ENCODE data around the gene IL1RAPL1.

The IL1RAPL1 gene

DNA sequence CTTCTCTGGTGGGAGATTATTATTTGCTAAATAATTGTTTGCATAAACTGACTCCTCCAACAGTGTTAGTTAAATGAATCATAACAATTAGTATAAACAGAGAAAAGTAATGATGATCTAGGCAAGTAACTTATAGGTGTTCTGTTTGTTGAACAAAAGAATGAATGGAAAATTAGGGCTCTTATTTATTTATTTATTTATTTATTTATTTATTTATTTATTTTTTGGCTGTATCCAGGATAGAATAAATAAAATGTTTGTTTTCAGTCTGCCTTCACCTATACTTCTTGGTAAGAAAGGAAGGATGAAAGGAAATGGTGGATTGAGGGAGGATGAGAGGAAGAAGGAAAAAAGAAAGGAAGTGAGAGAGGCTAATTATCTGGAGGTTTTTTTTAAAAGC lies 1066.5 kb downstream of the IL1RAPL1 start:
- DNase-seq (ENCODE audit: low spot score), result no peak

DNA sequence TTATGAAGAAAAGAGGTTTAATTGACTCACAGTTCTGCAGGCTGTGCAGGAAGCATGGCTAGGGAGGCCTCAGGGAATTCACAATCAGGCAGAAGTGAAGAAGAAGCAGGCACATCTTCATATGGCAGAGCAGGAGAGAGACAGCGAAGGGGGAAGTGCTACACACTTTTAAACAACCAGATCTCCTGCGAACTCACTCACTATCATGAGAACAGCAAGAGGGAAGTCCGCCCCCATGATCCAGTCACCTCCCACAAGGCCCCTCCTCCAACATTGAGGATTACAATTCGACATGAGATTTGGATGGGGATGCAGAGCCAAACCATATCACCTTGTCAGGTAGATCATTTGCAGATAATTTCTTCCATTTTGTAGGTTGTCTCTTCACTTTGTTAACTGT lies 1072.7 kb downstream of the IL1RAPL1 start:
- DNase-seq (ENCODE audit: low spot score), result no peak

DNA sequence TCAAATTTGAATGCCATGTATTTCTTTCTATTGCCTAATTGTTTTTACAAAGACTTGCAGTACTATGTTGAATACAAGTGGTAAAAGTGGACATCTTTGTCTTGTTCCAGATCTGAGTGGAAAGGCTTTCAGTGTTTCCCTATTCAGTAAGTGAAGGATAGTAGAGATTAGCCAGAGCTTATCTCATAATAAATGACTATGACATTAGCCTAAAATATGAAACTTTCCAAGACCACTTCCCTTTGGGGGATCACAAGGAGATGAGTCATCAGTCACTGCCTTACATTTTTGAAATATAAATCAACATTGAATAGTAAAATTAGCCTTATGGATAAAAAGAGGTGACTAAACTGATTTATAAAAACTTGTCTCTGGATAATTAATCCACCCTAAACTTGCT lies 1074.0 kb downstream of the IL1RAPL1 start:
- DNase-seq (ENCODE audit: low spot score), result no peak

DNA sequence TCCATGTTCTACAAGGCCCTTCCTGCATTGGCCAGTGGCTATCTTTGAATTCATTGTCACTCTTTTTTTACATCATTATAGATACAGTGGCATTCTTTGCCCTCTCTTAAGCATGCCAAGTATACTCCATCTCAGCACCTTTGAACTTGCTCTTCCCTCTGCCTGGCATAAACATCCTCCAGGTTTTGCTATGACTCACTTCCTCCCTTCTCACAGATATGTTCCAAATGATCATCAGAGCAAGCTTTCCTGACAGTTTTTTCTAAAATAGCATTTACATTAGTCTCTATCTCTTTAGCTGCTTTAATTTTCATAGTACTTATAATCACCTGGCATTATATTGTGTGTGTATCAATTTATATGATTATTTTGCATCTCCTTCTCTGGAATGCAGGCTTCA lies 1074.9 kb downstream of the IL1RAPL1 start:
- DNase-seq (ENCODE audit: low spot score), result no peak

DNA sequence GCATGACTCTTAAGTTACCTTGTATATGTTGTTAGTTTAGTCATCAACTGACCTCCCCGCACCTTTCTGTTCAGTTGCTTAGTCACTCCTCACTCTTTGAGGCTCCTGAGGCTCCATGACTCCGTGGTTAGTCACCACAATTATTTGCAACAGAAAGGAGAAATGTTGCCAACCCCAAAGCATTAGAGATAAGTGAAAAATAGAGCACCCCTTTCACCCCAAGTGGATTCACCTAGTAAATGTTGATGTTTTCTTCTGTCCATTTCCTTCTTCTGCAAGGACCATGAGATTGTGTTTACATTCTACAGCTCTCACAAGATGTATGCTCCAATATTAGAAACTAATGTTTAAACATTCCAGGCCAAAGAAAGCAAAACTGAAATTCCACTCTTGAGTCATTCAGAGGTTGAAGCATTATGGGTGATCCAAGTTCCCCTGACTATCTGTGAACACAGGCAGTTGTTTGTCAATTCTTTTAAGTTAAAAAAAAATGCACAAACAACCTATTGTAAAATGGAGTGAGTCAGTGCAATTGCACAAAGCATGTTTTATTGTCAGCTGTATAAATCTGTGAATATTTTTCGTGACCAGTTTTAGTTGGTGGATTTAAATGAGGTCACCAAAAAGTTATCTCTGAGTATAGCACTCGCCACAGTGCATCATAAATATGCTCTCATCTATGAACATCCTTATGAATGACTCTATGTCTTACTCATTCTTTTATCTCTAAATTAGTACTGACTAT lies 1075.7 kb downstream of the IL1RAPL1 start:
- no peak for DNase-seq (ENCODE audit: low spot score)

DNA sequence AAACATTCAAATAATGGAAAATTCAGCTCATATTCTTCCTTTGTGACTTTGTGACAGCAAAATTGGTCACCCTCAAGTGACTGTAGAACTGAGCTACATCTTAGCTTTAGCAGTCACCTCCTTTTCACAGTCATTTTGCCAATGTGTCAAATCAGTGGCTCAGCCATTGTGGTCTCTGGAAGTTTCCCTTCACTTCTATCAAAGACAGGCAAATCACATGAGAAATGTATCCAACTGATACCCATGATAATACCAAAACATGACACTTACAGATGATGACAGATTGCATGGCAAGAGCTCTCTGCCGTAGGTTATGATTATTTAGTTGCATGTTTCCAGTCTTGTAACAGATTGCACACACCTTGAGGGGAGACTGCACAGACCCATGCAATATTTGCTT lies 1078.3 kb downstream of the IL1RAPL1 start:
- DNase-seq (ENCODE audit: low spot score), result no peak

DNA sequence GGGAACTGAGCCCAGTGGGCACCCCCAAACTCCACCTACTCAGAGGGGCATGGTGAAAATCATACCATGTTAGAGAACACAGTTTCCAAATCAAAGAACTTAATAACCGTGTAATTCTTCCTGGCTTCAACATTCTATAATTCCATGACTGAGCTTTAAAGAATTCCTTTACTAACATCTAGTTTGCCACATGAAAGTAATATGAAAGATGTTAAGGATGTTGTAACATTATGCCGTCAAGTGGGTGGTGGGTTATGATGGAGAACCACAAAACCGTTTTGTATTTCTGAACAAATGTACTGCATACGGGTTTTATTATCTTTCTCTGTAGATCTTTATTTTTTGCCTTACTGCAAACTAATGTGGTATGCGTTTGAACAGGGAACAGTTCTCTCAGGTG lies 1079.1 kb downstream of the IL1RAPL1 start:
- no peak for DNase-seq (ENCODE audit: low spot score)

DNA sequence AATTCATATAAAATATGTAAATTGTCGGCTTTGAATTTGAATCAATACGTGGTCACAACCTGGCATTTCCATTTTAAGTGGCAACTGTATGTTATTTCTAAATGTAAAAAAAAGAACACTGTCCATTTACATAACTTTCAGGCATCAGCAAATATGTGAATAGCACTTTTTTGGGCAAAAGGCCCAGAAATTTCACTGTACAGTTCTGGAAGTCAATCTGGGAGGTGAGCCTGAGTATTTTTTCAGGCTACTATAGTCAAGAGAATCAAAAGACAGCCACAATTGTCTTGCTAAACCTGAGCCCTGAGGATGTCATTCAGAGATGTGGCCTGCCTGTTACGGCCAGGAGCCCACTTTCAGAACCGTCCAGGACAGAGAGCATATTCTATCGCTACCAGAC lies 1084.2 kb downstream of the IL1RAPL1 start:
- DNase-seq (ENCODE audit: low spot score), result no peak

DNA sequence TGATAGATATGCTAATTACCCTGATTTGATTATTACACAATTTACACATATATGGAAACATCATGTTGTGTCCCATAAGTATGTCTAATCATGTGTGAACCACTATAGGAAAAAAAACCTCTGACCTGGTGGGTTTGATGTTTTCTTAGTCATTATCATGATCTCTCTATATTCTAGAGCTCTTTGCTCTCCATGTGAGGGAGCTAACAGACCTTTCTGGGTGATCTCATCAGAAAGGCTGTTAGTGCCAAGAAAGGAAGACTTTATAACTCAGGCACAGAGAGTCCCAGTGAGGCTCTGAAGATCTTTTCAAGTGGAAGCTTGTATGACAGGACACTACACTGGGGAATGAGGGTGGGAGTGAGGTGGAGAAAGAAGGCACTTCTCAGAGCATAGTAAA lies 1100.4 kb downstream of the IL1RAPL1 start:
- DNase-seq (ENCODE audit: low spot score), result no peak

DNA sequence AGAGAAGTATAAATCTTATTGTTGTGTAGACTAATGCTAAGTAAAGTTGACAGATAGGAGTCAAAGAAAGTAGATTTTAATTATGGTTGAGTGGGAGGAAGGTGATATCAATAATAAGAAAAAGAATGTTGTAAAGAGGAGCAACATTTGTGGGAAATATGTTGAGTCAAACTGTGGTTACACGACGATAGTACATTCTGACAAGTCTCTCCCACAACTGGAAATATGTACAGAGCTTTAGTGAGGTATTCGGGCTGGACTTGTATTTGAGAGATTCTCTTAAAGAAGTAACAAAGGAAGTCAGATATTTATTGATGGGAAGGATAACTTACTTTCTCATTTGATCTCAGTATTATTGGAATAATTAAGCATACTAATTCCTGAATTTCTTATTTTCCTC lies 1102.8 kb downstream of the IL1RAPL1 start:
- no peak for DNase-seq (ENCODE audit: low spot score)

DNA sequence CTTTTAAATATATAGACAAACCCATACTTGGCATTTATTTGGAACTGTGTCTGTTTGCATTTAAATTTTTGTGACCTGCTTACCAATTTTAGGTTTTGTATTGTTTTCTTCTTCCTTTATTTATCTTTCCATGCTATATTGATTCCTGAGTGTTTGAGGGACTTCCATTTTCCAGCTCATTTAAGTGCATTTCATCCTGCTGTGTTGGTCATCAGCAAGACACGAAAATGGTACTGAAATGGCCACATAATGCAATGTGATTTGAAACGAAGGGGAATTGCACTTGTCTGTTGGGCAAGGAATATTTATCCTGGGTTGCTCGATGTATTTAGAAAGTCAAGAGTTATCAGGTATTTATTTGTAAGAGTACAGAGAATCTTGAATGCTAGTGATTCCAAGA lies 1103.8 kb downstream of the IL1RAPL1 start:
- no peak for DNase-seq (ENCODE audit: low spot score)

DNA sequence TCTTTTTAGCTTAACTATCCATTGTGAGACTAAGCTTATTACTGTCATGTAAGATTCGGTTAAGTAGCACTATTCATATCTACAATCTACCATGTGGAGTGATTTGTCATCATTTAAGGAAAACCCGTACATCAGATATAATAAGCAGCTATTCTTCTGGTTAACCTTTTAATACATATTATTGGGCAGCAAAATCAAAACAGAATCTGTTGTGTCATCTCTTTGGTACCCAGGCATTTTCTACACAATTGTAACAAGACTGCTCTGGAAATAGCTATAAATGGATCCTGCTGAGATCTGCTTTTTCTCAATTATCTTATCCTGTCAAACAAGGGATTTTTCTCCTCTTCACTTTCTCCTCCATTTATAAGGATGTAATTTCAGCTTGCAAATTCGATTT lies 1106.7 kb downstream of the IL1RAPL1 start:
- DNase-seq (ENCODE audit: low spot score), result no peak

DNA sequence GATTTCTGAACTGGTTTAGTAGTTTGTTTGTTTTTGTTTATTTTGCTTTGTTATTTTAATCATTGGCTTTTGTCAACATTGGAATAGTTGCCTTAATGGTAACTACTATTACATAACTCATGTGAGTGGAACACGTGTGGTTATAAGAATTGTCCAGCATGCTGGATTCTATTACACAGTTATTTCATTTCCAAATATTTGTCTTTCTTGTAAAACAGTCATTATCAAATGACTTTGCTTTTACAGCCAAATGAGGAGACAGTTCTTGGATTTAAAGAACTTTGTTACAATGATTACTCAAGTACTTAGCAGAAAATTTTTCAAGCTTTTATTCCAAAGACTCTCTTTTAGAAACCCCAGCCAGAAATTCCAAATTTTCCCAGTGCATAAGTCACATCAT lies 1112.0 kb downstream of the IL1RAPL1 start:
- DNase-seq (ENCODE audit: low spot score), result no peak

DNA sequence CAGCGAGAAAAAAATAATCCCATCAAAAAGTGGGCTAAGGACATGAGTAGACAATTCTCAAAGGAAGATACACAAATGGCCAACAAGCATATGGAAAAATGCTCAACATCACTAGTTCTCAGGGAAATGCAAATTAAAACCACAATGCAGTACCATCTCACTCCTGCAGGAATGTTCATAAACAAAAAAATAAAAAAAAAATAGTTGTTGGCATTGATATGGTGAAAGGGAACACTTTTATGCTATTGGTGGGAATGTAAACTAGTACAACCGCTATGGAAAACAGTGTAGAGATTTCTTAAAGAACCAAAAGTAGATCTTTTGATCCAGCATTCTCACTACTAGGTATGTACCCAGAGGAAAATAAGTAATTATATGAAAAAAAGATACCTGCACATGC lies 1119.8 kb downstream of the IL1RAPL1 start:
- no peak for DNase-seq (ENCODE audit: low spot score)

DNA sequence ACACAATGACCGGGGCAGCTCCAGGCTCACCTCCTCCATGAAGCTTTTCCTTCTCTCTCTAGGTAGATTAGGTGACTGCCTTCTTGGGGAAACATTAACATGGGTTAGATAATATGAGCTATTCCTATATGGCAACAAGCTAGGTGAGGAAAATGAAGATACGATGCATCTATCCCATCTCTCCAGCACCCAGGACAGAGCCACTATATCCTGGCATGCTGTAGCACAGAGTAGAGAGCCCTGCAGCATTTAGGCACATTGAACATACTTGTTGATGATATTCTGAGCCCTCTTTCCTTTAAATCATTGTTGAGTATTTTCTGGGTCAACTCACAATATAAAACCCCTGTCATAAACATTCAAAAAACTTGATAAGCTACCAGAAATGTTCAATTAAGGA lies 1133.9 kb downstream of the IL1RAPL1 start:
- DNase-seq (ENCODE audit: low spot score), result no peak

DNA sequence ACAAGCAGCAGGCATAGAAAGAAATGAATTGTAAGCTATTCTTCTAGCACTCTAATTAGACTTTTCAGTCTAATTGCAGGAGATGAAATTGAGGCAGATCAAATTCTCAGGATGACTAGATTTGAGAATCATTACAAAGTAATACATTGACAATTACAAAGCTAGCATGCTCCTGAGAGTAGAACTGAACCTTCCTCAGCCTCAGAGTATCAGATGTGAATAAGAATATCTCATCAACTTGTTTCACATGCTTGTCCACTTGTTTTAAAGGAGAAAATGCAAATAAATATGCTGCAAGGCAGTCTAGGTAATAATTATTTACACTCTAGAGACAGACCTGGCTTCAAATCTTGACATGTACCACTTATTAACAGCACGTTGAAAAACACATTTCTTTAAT lies 1137.1 kb downstream of the IL1RAPL1 start:
- no peak for DNase-seq (ENCODE audit: low spot score)

DNA sequence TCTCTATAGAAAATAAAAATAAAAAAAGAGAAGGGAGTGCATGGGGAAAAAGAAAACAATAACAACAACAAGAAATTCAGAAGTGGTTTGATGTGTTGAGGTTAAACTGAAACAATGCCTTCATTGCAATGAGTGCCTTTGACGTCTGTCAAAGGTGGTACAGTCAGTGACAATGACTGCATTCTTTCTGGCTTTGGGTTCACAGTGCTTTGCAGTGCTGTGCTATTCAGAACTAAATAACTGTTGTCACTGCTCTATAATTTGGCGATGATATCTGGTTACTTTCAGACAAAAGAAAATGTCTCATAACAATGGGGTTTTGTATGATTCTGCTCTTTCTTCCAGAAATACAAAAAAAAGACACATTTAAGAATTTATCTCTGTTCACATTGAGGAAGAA lies 1139.6 kb downstream of the IL1RAPL1 start:
- DNase-seq (ENCODE audit: low spot score), result no peak

DNA sequence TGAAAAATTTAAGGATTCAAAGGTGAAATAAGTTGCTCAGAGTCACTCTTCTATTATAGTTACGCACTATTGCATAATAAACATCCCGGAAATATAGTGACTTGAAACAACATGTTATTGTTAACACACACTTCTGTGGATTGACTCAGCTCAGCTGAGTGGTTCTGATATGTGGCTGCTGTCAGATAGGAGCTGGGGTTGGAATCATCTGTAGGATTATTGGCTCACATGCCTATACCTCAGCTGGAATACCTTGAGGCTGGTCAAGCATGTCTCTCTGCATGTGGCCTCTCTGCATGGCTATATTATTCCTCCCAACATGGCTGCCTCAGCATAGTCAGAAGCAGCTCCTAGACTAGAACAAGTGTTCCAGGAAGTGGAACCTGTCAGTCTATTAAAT lies 1141.4 kb downstream of the IL1RAPL1 start:
- no peak for DNase-seq (ENCODE audit: low spot score)

DNA sequence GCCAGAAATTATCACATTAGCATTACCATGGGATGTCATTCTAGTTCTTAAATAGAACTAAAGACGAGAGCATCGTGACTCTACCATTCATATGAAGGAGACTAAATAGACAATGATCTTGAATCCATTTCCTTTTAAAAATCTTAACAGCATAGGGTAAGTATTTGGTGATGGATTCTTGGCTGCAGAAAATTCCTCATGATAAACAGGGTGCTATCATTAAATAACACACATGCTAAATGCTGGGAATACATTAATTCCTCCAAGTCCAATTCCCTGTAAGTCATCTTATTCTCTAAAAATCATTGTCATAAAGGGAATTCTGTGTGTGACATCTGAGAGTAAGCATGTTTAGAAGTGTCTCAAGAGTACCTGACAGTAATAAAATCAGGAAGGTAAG lies 1157.7 kb downstream of the IL1RAPL1 start:
- no peak for DNase-seq (ENCODE audit: low spot score)

DNA sequence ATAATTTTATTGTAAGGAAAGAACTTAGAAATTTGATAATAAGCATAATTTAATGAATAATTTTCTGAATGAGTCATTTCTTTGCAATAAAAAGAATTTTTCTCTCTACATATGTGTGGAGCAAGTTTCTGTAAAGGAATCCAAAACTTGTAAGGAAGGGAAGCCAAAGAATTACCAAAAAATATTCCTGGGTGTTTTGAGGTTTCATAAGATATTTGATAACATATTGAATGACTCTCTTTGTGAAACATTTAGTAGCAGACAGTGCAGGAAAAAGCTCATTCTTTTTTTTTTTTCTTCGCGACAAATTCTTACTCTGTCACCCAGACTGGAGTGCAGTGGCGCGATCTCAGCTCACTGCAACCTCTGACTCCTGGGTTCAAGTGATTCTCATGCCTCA lies 1159.1 kb downstream of the IL1RAPL1 start:
- DNase-seq (ENCODE audit: low spot score), result no peak

DNA sequence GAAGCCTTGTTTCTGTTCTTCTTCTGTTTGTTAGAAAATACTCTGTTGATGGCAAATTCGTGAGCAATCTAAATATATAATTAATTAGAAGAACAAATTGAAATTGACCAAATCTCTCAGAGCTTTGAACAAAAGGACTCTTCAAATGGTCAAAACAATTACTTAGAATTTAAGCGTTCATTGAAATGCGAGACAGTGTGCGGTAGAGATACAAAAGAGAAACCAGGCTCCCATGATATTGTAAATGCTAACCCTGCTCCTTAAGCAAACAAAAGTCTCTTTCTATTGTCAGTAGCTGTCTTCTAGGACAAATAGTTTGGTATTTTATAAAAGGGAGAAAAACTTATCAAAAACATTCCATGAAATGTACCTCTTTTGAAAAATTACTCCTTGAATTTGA lies 1174.8 kb downstream of the IL1RAPL1 start:
- DNase-seq (ENCODE audit: low spot score), result no peak

DNA sequence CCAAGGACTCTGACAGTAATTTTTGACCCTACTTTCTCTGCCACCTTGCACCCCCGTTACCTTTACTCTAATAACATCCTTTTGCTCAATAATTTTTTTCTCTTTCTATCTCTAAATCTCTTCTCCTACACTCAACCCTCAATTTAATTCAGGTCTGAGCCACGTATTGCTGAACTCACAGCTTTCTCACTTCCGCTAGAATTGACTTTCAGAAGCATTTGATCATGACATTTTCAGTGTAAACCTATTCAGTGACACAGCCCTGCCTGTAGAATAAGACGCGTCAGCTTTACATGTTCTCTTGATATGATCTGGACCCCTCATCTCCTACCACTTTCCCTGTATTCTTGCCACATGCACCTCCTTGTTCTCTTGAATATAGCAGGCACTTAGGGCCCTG lies 1188.6 kb downstream of the IL1RAPL1 start:
- no peak for DNase-seq (ENCODE audit: low spot score)

DNA sequence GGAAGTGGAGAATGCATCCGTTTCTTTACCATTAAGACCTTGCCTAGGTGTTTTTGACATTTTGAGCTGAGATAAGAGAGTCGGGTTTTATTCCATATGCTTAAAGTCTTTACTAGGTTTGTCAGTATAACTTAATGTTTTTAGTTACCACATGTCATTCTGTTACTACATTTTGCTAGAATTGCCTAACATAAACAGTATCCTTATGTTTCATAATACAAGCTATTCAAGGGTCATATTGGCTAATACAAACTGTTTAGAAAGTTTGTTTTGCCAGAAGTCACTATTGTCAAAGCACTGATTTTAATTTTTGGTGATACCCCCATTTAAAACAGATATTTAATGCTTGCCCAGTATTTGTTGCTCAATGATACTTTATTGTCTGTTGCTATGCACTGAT lies 1200.4 kb downstream of the IL1RAPL1 start:
- DNase-seq (ENCODE audit: low spot score), result no peak

DNA sequence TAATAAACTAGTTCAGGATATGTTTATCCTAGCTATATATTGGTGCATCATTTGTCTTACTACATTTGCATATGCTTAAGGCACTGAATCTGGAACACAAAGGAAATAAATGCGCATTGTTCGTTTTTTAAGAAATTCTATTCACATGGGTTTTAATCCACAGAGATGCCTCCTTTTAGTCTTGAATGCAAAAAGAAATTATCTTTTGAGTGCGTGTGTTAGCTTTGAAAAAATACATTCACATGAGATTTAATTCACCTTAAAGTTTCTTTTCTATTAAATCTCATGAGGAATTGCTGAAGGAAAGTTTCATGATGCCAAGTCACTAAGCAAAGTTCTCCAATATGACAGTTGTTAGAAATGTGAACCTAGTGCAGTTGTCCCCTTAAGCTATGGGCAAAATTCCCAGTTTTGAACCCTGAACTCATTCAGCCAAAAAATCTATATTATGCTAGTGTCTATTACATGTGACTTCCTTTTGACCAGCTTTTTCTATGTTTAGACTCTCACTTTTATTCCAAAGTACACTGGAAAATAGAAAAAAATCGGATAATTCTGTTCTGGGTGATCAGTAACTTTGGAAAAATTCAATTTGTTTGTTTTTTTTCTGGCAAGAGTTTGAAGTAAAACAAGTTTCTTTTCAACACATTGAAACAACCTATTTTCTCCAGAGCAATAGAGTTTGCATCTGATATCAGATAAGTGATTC lies 1201.9 kb downstream of the IL1RAPL1 start:
- no peak for DNase-seq (ENCODE audit: low spot score)
